ENCODE results near the gene TSGA10.

DNA sequence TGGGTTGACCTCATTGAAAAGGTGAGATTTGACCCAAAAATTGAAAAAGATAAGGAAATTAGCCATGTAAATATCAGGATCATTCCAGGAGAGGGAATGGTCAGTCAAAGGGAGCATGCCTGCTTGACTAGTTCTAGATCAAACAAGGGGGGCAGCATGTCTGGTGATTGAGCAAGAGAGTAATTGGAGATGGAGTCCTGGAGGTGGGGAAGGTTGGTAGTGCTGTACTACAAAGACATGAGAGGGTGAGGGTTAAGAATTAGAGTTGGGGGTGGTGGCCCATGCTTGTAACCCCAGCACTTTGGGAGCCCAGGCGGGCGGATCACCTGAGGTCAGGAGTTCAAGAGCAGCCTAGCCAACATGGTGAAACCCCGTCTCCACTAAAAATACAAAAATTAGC lies 28.3 kb upstream of the TSGA10 start:
- no peak for TF ChIP-seq GATA3 (IDR thresholded peaks at IDR 0.05; ENCODE audit: low read depth, low read length)
- TF ChIP-seq GATA2 (IDR thresholded peaks at IDR 0.05; ENCODE audit: low read depth, low read length) = no peak

All from SH-SY5Y (cell line).